GM12878 (cell line): ENCODE data around the gene TNK1. TPM values are rescaled to one million over a fixed set of nuclear protein-coding genes. Genes with fewer than 3 reads are reported as not detected.

ENCODE experiments used
- ATAC-seq: fragments of 200-7000 bp; cut with Tn5 transposase; 3 replicates; pipeline ENCODE4 v1.9.1; 2020; ENCODE audit warnings: mild to moderate bottlenecking, moderate library complexity
- BruUV-seq: library from RNA; stranded (reverse); fragments of 400-500 nt; replicated peaks from 2 replicates; lab custom pipeline; 2021; lab: Mats Ljungman, UMichigan
- CTCF ChIA-PET: fragments of 300-600 bp; sonication (Branson Sonifier 250); formaldehyde crosslinking; extraction: SDS; loops from one replicate; lab custom pipeline; 2021; ENCODE audit warnings: inconsistent platforms; lab: Yijun Ruan, JAX
- POLR2A ChIA-PET: fragments of 350-600 bp; formaldehyde crosslinking; extraction: SDS; loops from one replicate; lab custom pipeline; 2021; ENCODE audit warnings: inconsistent platforms; lab: Charles Lee
- RAD21 ChIA-PET: fragments of 300-600 bp; sonication (Branson Sonifier 250); formaldehyde crosslinking; loops from one replicate; lab custom pipeline; 2023; ENCODE audit warnings: antibody characterized with exemption; ENCODE audit not compliant: unreplicated experiment; lab: Charles Lee
- SMC1A ChIA-PET: fragments of 300-600 bp; sonication (Branson Sonifier 250); formaldehyde crosslinking; loops from one replicate; lab custom pipeline; 2023; ENCODE audit not compliant: unreplicated experiment, uncharacterized antibody; lab: Charles Lee
- DNase-seq: peaks from one replicate; pipeline ENCODE4 v3.0.0-alpha.2; 2011; ENCODE audit warnings: low read depth, low spot score
- FAIRE-seq: peaks from 3 replicates; lab custom pipeline; 2011; peaks lifted over from hg19 to GRCh38; lab: Jason Lieb, UNC
- H2AFZ ChIP-seq: 2 replicates; pipeline ENCODE4 v1.6.0; 2011; ENCODE audit warnings: low read depth, low read length, control low read depth; ENCODE audit not compliant: control insufficient read depth
- H3K27ac ChIP-seq: 2 replicates; pipeline ENCODE4 v1.5.1; 2011; ENCODE audit warnings: control low read depth; ENCODE audit not compliant: control insufficient read depth, insufficient read depth
- H3K27me3 ChIP-seq, 2 experiments: replicated peaks in 1 of 2; 2 replicates each; pipeline versions ENCODE4 v1.6.0 to v1.6.1; 2011; ENCODE audit warnings: low read length in 1 of 2; ENCODE audit not compliant: control insufficient read depth in 2 of 2, insufficient read depth in 2 of 2
- H3K36me3 ChIP-seq, 2 experiments: 2 replicates each; pipeline ENCODE4 v1.5.1; 2011; ENCODE audit warnings: low read length in 1 of 2; ENCODE audit not compliant: control insufficient read depth in 2 of 2, insufficient read depth in 2 of 2
- H3K4me1 ChIP-seq: 2 replicates; pipeline ENCODE4 v1.6.1; 2011; ENCODE audit warnings: mild to moderate bottlenecking, low read length, moderate library complexity, mixed read lengths; ENCODE audit not compliant: control insufficient read depth, insufficient read depth
- H3K4me2 ChIP-seq: 2 replicates; pipeline ENCODE4 v1.6.0; 2011; ENCODE audit warnings: control low read depth; ENCODE audit not compliant: control insufficient read depth, insufficient read depth
- H3K4me3 ChIP-seq: fragments of 200-600 bp; sonication (generic); 2 replicates; pipeline ENCODE4 v1.5.1; 2016
- H3K79me2 ChIP-seq: 2 replicates; pipeline ENCODE4 v1.6.0; 2011; ENCODE audit warnings: low read length; ENCODE audit not compliant: control insufficient read depth, insufficient read depth
- H3K9ac ChIP-seq: 2 replicates; pipeline ENCODE4 v1.8.0; 2011; ENCODE audit warnings: low read length, control low read depth, mixed read lengths; ENCODE audit not compliant: control insufficient read depth, insufficient read depth
- H3K9me3 ChIP-seq: replicated peaks from 3 replicates; pipeline ENCODE4 v1.5.1; 2011; ENCODE audit warnings: mild to moderate bottlenecking, low read length; ENCODE audit not compliant: control insufficient read depth, insufficient read depth
- H4K20me1 ChIP-seq: 2 replicates; pipeline ENCODE4 v1.6.0; 2011; ENCODE audit not compliant: control insufficient read depth, insufficient read depth
- CBFB ChIP-seq: IDR thresholded peaks from 2 replicates; pipeline ENCODE4 v1.6.1; 2016; ENCODE audit warnings: antibody characterized with exemption, low read depth
- CHD2 ChIP-seq: IDR thresholded peaks from 2 replicates; pipeline ENCODE4 v1.6.1; 2011; ENCODE audit warnings: low read depth, low read length, improper control_type of control experiment, borderline replicate concordance
- IKZF1 ChIP-seq: fragments of 450-650 bp; conservative IDR thresholded peaks from 2 replicates; pipeline ENCODE4 v1.6.1; 2017; ENCODE audit warnings: antibody characterized with exemption, mild to moderate bottlenecking
- IKZF2 ChIP-seq, 2 experiments: fragments of 450-650 bp; IDR thresholded peaks; 2 replicates each; pipeline ENCODE4 v1.6.1; 2017; ENCODE audit warnings: mild to moderate bottlenecking in 2 of 2, moderate library complexity in 2 of 2
- IRF4 ChIP-seq: IDR thresholded peaks from 2 replicates; pipeline ENCODE4 v1.6.1; 2011; ENCODE audit warnings: low read depth, low read length
- MAX ChIP-seq: IDR thresholded peaks from 2 replicates; pipeline ENCODE4 v1.6.1; 2012; ENCODE audit warnings: low read depth, low read length, improper control_type of control experiment
- MEF2A ChIP-seq: IDR thresholded peaks from 2 replicates; pipeline ENCODE4 v1.6.1; 2011; ENCODE audit warnings: low read depth, mild to moderate bottlenecking, low read length, moderate library complexity; ENCODE audit not compliant: insufficient read depth
- NRF1 ChIP-seq: conservative IDR thresholded peaks from 2 replicates; pipeline ENCODE4 v1.6.1; 2011; ENCODE audit warnings: mild to moderate bottlenecking, low read depth, low read length, improper control_type of control experiment
- POLR2AphosphoS2 ChIP-seq: IDR thresholded peaks from 2 replicates; pipeline ENCODE4 v1.6.1; 2011; ENCODE audit warnings: low read depth, mild to moderate bottlenecking, low read length, improper control_type of control experiment, moderate library complexity
- POLR2AphosphoS5 ChIP-seq: IDR thresholded peaks from 2 replicates; pipeline ENCODE4 v1.6.1; 2011; ENCODE audit warnings: mild to moderate bottlenecking, low read length, inconsistent platforms
- SMARCA5 ChIP-seq: fragments of 450-650 bp; IDR thresholded peaks from 2 replicates; pipeline ENCODE4 v1.6.1; 2017; ENCODE audit warnings: mild to moderate bottlenecking
- TBL1XR1 ChIP-seq: IDR thresholded peaks from 2 replicates; pipeline ENCODE4 v1.6.1; 2012; ENCODE audit warnings: low read depth, low read length, improper control_type of control experiment
- TCF12 ChIP-seq: IDR thresholded peaks from 2 replicates; pipeline ENCODE4 v1.6.1; 2011; ENCODE audit warnings: low read depth, mild to moderate bottlenecking, low read length
- ZNF687 ChIP-seq: fragments of 450-650 bp; IDR thresholded peaks from 2 replicates; pipeline ENCODE4 v1.6.1; 2017; ENCODE audit warnings: mild to moderate bottlenecking, moderate library complexity
- ZZZ3 ChIP-seq: IDR thresholded peaks from 2 replicates; pipeline ENCODE4 v1.6.1; 2011; ENCODE audit warnings: low read depth; ENCODE audit not compliant: control insufficient read depth, insufficient read length
- WGBS: methylation state at CpG from one replicate; pipeline ENCODE4 v1.1.6; 2016; ENCODE audit warnings: low lambda C conversion rate; ENCODE audit not compliant: insufficient replicate concordance, insufficient coverage; ENCODE audit errors: missing lambda C conversion rate; 5-methylcytosine and 5-hydroxymethylcytosine counted together
- in situ Hi-C: fragments of 300-500 bp; cut with MboI; formaldehyde crosslinking; loops from 9 replicates; pipeline ENCODE4 v1.14.3; 2018; ENCODE audit warnings: mixed read lengths
- intact Hi-C: fragments of 100-400 bp; cut with micrococcal nuclease; formaldehyde crosslinking; loops from one replicate; pipeline ENCODE4 v1.14.2; 2022; ENCODE audit not compliant: unreplicated experiment
- polyA plus RNA-seq, 11 experiments: library from polyadenylated mRNA; depleted of rRNA in 4 of 11; unstranded in 6 of 11; stranded (reverse) in 5 of 11; fragments of >200 nt; fragmentation: Nextera tagmentation in 4 of 11; fragmentation: Illumina TruSeq in 1 of 11; extraction: Ambion mirVana in 4 of 11; extraction: Trizol in 1 of 11; gene quantifications; 1 replicate in 1 of 11; 2 replicates in 10 of 11; pipeline versions ENCODE4 v1.2.1 to v1.2.3, GENCODE V29; 2011 to 2016; ENCODE audit warnings: inconsistent platforms in 2 of 11, missing spikeins in 2 of 11, low read depth in 1 of 11
- total RNA-seq, 4 experiments: library from RNA; depleted of rRNA in 3 of 4; stranded (reverse); fragments of >200 nt in 3 of 4; fragmentation: Illumina TruSeq in 1 of 4; extraction: Trizol in 1 of 4; gene quantifications; 2 replicates each; pipeline versions ENCODE4 v1.2.1 to v1.2.3, GENCODE V29; 2013 to 2021
- TF ChIP-seq, protein P1 (sequence below): fragments of 450-650 bp; formaldehyde crosslinking; IDR thresholded peaks from 2 replicates; pipeline ENCODE4 v1.4.0; 2020; ENCODE audit warnings: mild to moderate bottlenecking, moderate library complexity

Gene TNK1
- total and polyA plus RNA-seq, 10 of the 15 experiments (the other 5 are each of a cell fraction or from before 2014, with no cell fraction given), result 0.06 to 2.5 (median 0.70) TPM

- Histone ChIP-seq H3K4me2 (no peak overlapping the region), H3K36me3 (no peaks in the 10 kb centered on the region), H3K4me3 (no peak overlapping the region), H3K79me2 (peaks cover 2% of the 10 kb centered on the region), H2AFZ (no peak overlapping the region), H3K27ac (no peak overlapping the region), H4K20me1 (no peaks in the 10 kb centered on the region), H3K9ac (no peak overlapping the region), H3K27me3 (no peaks in the 10 kb centered on the region), H3K9me3 (no peaks in the 10 kb centered on the region), H3K4me1 (no peaks in the 10 kb centered on the region)
- no peak for DNase-seq
- in situ Hi-C loops, result no loop called here
- no peak for ATAC-seq
- ChIA-PET POLR2A (no interaction called here), SMC1A (no interaction called here), CTCF (no interaction called here), RAD21 (no interaction called here)
- no TSS peak for BruUV-seq
- 87% methylated on average over 2 of the region's 2 CpGs for WGBS
- intact Hi-C loops, result no loop called here
- no peak for FAIRE-seq
- TF ChIP-seq MAX (no peak), MEF2A (no peak), NRF1 (no peak), CBFB (no peak), TBL1XR1 (no peak), CHD2 (no peak), ZNF687 (no peak), POLR2AphosphoS2 (no peak), IRF4 (no peak), TCF12 (no peak), POLR2AphosphoS5 (no peak), ZZZ3 (no peak), IKZF2 (IDR thresholded peaks at IDR 0.05) (no peak), IKZF1 (no peak), SMARCA5 (no peak)
- TF ChIP-seq, protein P1, sequence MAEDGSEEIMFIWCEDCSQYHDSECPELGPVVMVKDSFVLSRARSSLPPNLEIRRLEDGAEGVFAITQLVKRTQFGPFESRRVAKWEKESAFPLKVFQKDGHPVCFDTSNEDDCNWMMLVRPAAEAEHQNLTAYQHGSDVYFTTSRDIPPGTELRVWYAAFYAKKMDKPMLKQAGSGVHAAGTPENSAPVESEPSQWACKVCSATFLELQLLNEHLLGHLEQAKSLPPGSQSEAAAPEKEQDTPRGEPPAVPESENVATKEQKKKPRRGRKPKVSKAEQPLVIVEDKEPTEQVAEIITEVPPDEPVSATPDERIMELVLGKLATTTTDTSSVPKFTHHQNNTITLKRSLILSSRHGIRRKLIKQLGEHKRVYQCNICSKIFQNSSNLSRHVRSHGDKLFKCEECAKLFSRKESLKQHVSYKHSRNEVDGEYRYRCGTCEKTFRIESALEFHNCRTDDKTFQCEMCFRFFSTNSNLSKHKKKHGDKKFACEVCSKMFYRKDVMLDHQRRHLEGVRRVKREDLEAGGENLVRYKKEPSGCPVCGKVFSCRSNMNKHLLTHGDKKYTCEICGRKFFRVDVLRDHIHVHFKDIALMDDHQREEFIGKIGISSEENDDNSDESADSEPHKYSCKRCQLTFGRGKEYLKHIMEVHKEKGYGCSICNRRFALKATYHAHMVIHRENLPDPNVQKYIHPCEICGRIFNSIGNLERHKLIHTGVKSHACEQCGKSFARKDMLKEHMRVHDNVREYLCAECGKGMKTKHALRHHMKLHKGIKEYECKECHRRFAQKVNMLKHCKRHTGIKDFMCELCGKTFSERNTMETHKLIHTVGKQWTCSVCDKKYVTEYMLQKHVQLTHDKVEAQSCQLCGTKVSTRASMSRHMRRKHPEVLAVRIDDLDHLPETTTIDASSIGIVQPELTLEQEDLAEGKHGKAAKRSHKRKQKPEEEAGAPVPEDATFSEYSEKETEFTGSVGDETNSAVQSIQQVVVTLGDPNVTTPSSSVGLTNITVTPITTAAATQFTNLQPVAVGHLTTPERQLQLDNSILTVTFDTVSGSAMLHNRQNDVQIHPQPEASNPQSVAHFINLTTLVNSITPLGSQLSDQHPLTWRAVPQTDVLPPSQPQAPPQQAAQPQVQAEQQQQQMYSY (CRISPR knock-in tag), result no peak
Observed at GRCh38 chr17:7391307-7391706, 10.4 kb downstream of the TNK1 start.
